ENCODE data around the gene CCDC57.
A peak's percentile ranks its signal among the peaks of the same experiment; 100 is the strongest.

CCDC57 gene

GRCh38 chr17:82234211-82235055 lies 21.8 kb upstream of the CCDC57 start:
- no peak for DNase-seq

GRCh38 chr17:82232876-82233785 lies 20.5 kb upstream of the CCDC57 start:
- no peak for DNase-seq

GRCh38 chr17:82232322-82232820 lies 19.7 kb upstream of the CCDC57 start:
- DNase-seq: no peak

GRCh38 chr17:82231562-82232321 lies 19.1 kb upstream of the CCDC57 start:
- DNase-seq: peak in 1 of 2 experiments; percentile 33

- DNase-seq: no peak
Measured at GRCh38 chr17:82231312-82231561, 18.6 kb upstream of the CCDC57 start.

- peak; percentile 70 to 84 for DNase-seq
Measured at GRCh38 chr17:82230609-82231311, 18.1 kb upstream of the CCDC57 start.

- no peak for DNase-seq
Measured at GRCh38 chr17:82229698-82230608, 17.3 kb upstream of the CCDC57 start.

GRCh38 chr17:82228842-82229697 lies 16.4 kb upstream of the CCDC57 start, which contains the start of gene SLC16A3:
Gene SLC16A3 (plus strand): TSS chr17:82229042. CDS start chr17:82236009, 6,967 bp downstream.
- DNase-seq: peak in 1 of 2 experiments; percentile 57

GRCh38 chr17:82228278-82228841 lies 15.7 kb upstream of the CCDC57 start:
- no peak for DNase-seq

- no peak for DNase-seq
Measured at GRCh38 chr17:82227629-82228277, 15.1 kb upstream of the CCDC57 start.

- no peak for DNase-seq
Measured at GRCh38 chr17:82226809-82227628, 14.4 kb upstream of the CCDC57 start.

- no peak for DNase-seq
Measured at GRCh38 chr17:82226146-82226808, 13.6 kb upstream of the CCDC57 start.

- DNase-seq: no peak
Measured at GRCh38 chr17:82225368-82226029, 12.9 kb upstream of the CCDC57 start.

GRCh38 chr17:82224666-82225065 lies 12.0 kb upstream of the CCDC57 start:
- DNase-seq: no peak

- no peak for DNase-seq
Measured at GRCh38 chr17:82223517-82223916, 10.9 kb upstream of the CCDC57 start.

- DNase-seq: no peak
Measured at GRCh38 chr17:82222816-82223215, 10.2 kb upstream of the CCDC57 start.

- DNase-seq: no peak
Measured at GRCh38 chr17:82221341-82221902, 8.8 kb upstream of the CCDC57 start.

Data from SW 1271 (cell line).